Measurements from ENCODE around the gene POLR3A. TPM values are rescaled to one million over a fixed set of nuclear protein-coding genes. Genes with fewer than 3 reads are reported as not detected.
A peak's percentile ranks its signal among the peaks of the same experiment; 100 is the strongest.

The POLR3A gene
- total RNA-seq, 1 donor from 2014 or later = 41.0 TPM

GRCh38 chr10:77939561-77940001, 89.7 kb downstream of the POLR3A start:
- peaks cover 7% of the 10 kb centered on the region for H3K27me3 Mint-ChIP-seq (ENCODE audit: unreplicated experiment)
- no peak for TF ChIP-seq CTCF (IDR thresholded peaks at IDR 0.05; ENCODE audit: partially characterized antibody, unreplicated experiment)
- H3K36me3 Mint-ChIP-seq (ENCODE audit: unreplicated experiment) = no peaks in the 10 kb centered on the region
- peaks cover 13% of the 10 kb centered on the region for H3K4me1 Mint-ChIP-seq (ENCODE audit: low read depth, unreplicated experiment)
- no peak for DNase-seq
- no peak overlapping the region for H3K27ac Mint-ChIP-seq (ENCODE audit: unreplicated experiment)
- peaks cover 7% of the 10 kb centered on the region for H3K9me3 Mint-ChIP-seq (ENCODE audit: unreplicated experiment)
- no peak overlapping the region for H3K4me3 Mint-ChIP-seq (ENCODE audit: unreplicated experiment)

DNA sequence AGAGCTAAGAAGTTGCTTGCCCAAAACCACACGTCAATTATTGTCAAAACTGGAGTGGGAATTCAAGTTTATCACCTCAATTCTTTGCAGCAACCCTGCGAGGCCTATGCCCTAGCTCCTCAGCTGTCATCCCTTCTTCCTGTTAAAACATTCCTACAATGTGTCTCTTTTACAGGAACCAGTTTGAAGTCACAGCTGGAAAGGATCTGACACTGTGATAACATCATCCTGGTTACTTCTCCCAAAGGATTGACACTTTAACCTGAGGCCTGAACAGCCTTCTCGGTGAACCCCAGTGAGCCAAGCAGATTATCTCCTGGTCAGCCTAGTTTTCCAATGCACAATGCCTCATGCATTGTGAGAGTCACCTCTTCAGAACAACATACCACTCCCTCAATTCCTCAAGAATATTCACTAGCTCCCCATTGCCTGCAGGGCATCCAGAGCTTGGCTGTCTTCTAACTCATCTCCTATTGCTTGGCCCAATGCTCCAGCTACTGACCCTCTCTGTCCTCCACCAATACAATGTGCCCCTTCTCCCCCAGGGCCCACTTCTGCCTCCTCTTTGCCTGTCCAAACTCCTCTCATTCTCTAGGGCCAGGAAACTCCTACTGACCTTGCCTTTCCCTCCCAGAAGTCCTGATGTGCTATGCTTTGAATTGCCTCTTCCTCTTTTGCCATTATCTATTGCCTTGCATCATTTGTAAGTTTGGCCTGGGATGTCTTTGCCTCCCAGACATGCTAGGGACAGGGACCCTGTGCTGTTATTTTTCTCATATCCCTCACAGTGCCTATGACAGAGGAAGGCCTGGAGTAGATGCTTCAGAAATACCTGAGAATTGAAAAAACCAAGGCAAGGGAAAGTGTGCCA, 92.4 kb downstream of the POLR3A start:
- no peak overlapping the region for H3K27ac Mint-ChIP-seq (ENCODE audit: unreplicated experiment)
- peaks cover 7% of the 10 kb centered on the region for H3K27me3 Mint-ChIP-seq (ENCODE audit: unreplicated experiment)
- H3K4me3 Mint-ChIP-seq (ENCODE audit: unreplicated experiment) = no peak overlapping the region
- H3K36me3 Mint-ChIP-seq (ENCODE audit: unreplicated experiment) = no peaks in the 10 kb centered on the region
- peaks cover 8% of the 10 kb centered on the region for H3K4me1 Mint-ChIP-seq (ENCODE audit: low read depth, unreplicated experiment)
- no peak for TF ChIP-seq CTCF (IDR thresholded peaks at IDR 0.05; ENCODE audit: partially characterized antibody, unreplicated experiment)
- no peak for DNase-seq
- H3K9me3 Mint-ChIP-seq (ENCODE audit: unreplicated experiment) = peaks cover 7% of the 10 kb centered on the region

GRCh38 chr10:77932016-77932715, 97.1 kb downstream of the POLR3A start:
- H3K36me3 Mint-ChIP-seq (ENCODE audit: unreplicated experiment) = no peaks in the 10 kb centered on the region
- no peak for TF ChIP-seq CTCF (IDR thresholded peaks at IDR 0.05; ENCODE audit: partially characterized antibody, unreplicated experiment)
- H3K27ac Mint-ChIP-seq (ENCODE audit: unreplicated experiment) = no peak overlapping the region
- H3K4me1 Mint-ChIP-seq (ENCODE audit: low read depth, unreplicated experiment) = peaks cover 9% of the 10 kb centered on the region
- peaks cover 9% of the 10 kb centered on the region for H3K27me3 Mint-ChIP-seq (ENCODE audit: unreplicated experiment)
- no peak overlapping the region for H3K4me3 Mint-ChIP-seq (ENCODE audit: unreplicated experiment)
- no peak for DNase-seq
- H3K9me3 Mint-ChIP-seq (ENCODE audit: unreplicated experiment) = peaks cover 4% of the 10 kb centered on the region

DNA sequence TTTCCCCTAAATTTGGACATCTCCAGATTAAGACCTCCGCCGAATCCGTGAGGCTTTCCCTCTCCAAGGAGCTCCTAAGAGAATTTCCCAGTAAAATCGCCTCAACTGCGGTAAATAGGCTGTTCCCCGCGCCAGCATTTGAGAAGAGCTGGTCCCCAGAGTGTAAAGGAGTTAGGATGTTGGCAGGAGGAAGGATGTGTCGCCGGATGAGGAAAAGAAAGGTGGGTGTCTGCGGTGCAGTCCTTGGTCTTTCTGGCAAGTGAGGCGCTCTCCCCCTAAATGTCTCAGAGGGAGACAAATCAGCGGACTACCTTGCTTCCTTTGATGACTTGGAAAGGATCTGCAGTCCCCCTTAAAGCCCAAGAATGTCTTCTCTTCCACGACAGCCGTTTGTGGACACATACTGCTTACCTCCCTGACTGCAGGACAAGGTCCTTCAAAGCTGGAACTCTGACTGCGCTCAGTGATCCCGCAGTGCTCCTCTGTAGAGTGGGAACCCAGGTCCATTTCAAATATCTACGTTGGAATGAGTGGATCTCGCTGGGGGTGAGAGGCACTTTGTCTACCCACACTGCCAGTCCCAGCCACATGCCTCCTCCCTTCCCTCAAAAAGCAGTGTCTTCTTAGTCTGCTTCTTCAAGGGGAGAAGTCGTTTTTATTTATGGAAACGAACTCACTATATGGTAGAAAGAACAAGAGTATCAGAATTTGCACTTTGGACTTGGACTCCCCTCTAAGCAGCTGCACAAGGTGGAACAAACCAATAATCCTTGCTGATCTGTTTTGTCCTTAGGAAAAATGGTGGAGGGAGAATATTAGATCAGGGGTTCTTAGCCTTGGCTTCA, 101.7 kb downstream of the POLR3A start:
- no peaks in the 10 kb centered on the region for H3K9me3 Mint-ChIP-seq (ENCODE audit: unreplicated experiment)
- no peaks in the 10 kb centered on the region for H3K36me3 Mint-ChIP-seq (ENCODE audit: unreplicated experiment)
- peak overlapping the region; percentile 75 for H3K4me3 Mint-ChIP-seq (ENCODE audit: unreplicated experiment)
- peak; percentile 0 for TF ChIP-seq CTCF (IDR thresholded peaks at IDR 0.05; ENCODE audit: partially characterized antibody, unreplicated experiment)
- no peak overlapping the region for H3K27ac Mint-ChIP-seq (ENCODE audit: unreplicated experiment)
- DNase-seq = no peak
- H3K4me1 Mint-ChIP-seq (ENCODE audit: low read depth, unreplicated experiment) = peaks cover 13% of the 10 kb centered on the region
- H3K27me3 Mint-ChIP-seq (ENCODE audit: unreplicated experiment) = peaks cover 7% of the 10 kb centered on the region

All from glutamatergic neuron (in vitro differentiated cells).